ENCODE data around the gene MEX3A.
A peak's percentile ranks its signal among the peaks of the same experiment; 100 is the strongest.
"Not testable (repeated sequence)": the region's sequence is repeated elsewhere in the genome, so short reads cannot be mapped to it uniquely, and the experiment has no call there.

MEX3A gene

GRCh38 chr1:156118177-156118868 lies 36.1 kb upstream of the MEX3A start:
- no peak for DNase-seq

GRCh38 chr1:156117414-156118176 lies 35.3 kb upstream of the MEX3A start:
- no peak for DNase-seq

GRCh38 chr1:156116731-156117130 lies 34.5 kb upstream of the MEX3A start:
- DNase-seq: not testable (repeated sequence)

GRCh38 chr1:156115514-156116374 lies 33.5 kb upstream of the MEX3A start:
- no peak for DNase-seq

- no peak for DNase-seq
These were observed 32.8 kb upstream of the MEX3A start for GRCh38 chr1:156114919-156115513.

GRCh38 chr1:156114101-156114918 lies 32.0 kb upstream of the MEX3A start, which contains the start of gene LMNA:
TSS of gene LMNA (plus strand) at chr1:156114711. CDS start at chr1:156114919, 208 bp downstream.
- DNase-seq: peak; percentile 56 to 64 (median 57)

GRCh38 chr1:156113282-156113950 lies 31.2 kb upstream of the MEX3A start:
- DNase-seq: no peak

- DNase-seq: no peak
These were observed 30.2 kb upstream of the MEX3A start for GRCh38 chr1:156112276-156113137.

GRCh38 chr1:156111355-156111962 lies 29.2 kb upstream of the MEX3A start:
- DNase-seq: no peak

- DNase-seq: no peak
These were observed 28.0 kb upstream of the MEX3A start for GRCh38 chr1:156110252-156110651.

- DNase-seq: no peak
These were observed 26.5 kb upstream of the MEX3A start for GRCh38 chr1:156108664-156109241.

GRCh38 chr1:156108057-156108456 lies 25.8 kb upstream of the MEX3A start:
- no peak for DNase-seq

GRCh38 chr1:156106624-156107488 lies 24.6 kb upstream of the MEX3A start:
- no peak for DNase-seq

- no peak for DNase-seq
These were observed 22.9 kb upstream of the MEX3A start for GRCh38 chr1:156104861-156105832.

- DNase-seq: peak in 1 of 4 experiments; percentile 22
These were observed 22.0 kb upstream of the MEX3A start for GRCh38 chr1:156104065-156104810.

GRCh38 chr1:156103521-156103947 lies 21.3 kb upstream of the MEX3A start:
- DNase-seq: no peak

Data from activated CD4-positive, CD25-positive, alpha-beta regulatory T cell (primary cell).